Astrocyte (in vitro differentiated cells and primary cell): Measurements from ENCODE around the gene VPREB3.

ENCODE experiments used
- CTCF ChIP-seq: IDR thresholded peaks from 2 replicates; pipeline ENCODE4 v1.5.1; 2011; ENCODE audit warnings: low read depth, mild to moderate bottlenecking, inconsistent platforms, low read length, moderate library complexity; ENCODE audit not compliant: insufficient read depth
- EZH2 ChIP-seq: IDR thresholded peaks from 2 replicates; pipeline ENCODE4 v1.6.1; 2012; ENCODE audit warnings: mild to moderate bottlenecking, low read length, inconsistent platforms; ENCODE audit not compliant: insufficient read depth

- peak; percentile 45 for TF ChIP-seq CTCF
- TF ChIP-seq EZH2, result no peak
These were observed 13.7 kb upstream of the VPREB3 start, which contains the start of gene CHCHD10 for GRCh38 chr22:23767673-23768548.
